Endothelial cell of umbilical vein (primary cell): Measurements from ENCODE around the gene SLC14A1. TPM values are rescaled to one million over a fixed set of nuclear protein-coding genes. Genes with fewer than 3 reads are reported as not detected.

Source experiments
- BruUV-seq: library from RNA; stranded (reverse); fragments of 400-500 nt; replicated peaks from 2 replicates; lab custom pipeline; 2021; lab: Mats Ljungman, UMichigan
- CTCF ChIA-PET: fragments of 300-600, 350-600 bp; sonication (Branson Sonifier 250); formaldehyde crosslinking; loops from one replicate; lab custom pipeline; 2021; ENCODE audit warnings: antibody characterized with exemption, inconsistent platforms; lab: Charles Lee
- POLR2A ChIA-PET: fragments of 300-600, 350-600 bp; sonication (Branson Sonifier 250); formaldehyde crosslinking; loops from one replicate; lab custom pipeline; 2021; ENCODE audit warnings: antibody characterized with exemption, inconsistent platforms; lab: Charles Lee
- DNase-seq: peaks from one replicate; pipeline ENCODE4 v3.0.0-alpha.2; 2011; ENCODE audit warnings: low read depth, low spot score
- FAIRE-seq: peaks from 2 replicates; lab custom pipeline; 2011; peaks lifted over from hg19 to GRCh38; lab: Jason Lieb, UNC
- H2AFZ ChIP-seq: 2 replicates; pipeline ENCODE4 v1.6.0; 2012; ENCODE audit warnings: low read depth, low read length, control low read depth, inconsistent platforms
- H3K27ac ChIP-seq: 2 replicates; pipeline ENCODE4 v1.5.1; 2011; ENCODE audit warnings: low read depth, mild to moderate bottlenecking, control low read depth, low read length, moderate library complexity; ENCODE audit not compliant: insufficient read depth
- H3K27me3 ChIP-seq, 2 experiments: 2 replicates each; pipeline versions ENCODE4 v1.6.0 to v1.6.1; 2011; ENCODE audit warnings: low read length in 2 of 2, mixed read lengths in 1 of 2; ENCODE audit not compliant: control insufficient read depth in 2 of 2, insufficient read depth in 2 of 2
- H3K36me3 ChIP-seq, 2 experiments: 2 replicates in 1 of 2; 3 replicates in 1 of 2; pipeline ENCODE4 v1.5.1; 2011; ENCODE audit warnings: low read length in 2 of 2, mild to moderate bottlenecking in 1 of 2, moderate library complexity in 1 of 2; ENCODE audit not compliant: control insufficient read depth in 2 of 2, insufficient read depth in 2 of 2; ENCODE audit errors: extremely low read depth in 1 of 2
- H3K4me1 ChIP-seq: 3 replicates; pipeline ENCODE4 v1.5.1; 2011; ENCODE audit warnings: mild to moderate bottlenecking, low read length; ENCODE audit not compliant: control insufficient read depth, insufficient read depth; ENCODE audit errors: extremely low read depth
- H3K4me2 ChIP-seq: 2 replicates; pipeline ENCODE4 v1.6.1; 2011; ENCODE audit warnings: low read length, control low read depth, mixed read lengths; ENCODE audit not compliant: insufficient read depth
- H3K4me3 ChIP-seq, 3 experiments: fragments of 200-600 bp in 1 of 3; sonication (generic), shearing (Covaris generic) in 1 of 3; replicated peaks in 1 of 3; 2 replicates each; pipeline ENCODE4 v1.5.1; 2011 to 2016; ENCODE audit warnings: control low read depth in 3 of 3, low read length in 3 of 3, mild to moderate bottlenecking in 2 of 3, inconsistent platforms in 1 of 3, low read depth in 1 of 3, moderate library complexity in 1 of 3; ENCODE audit not compliant: insufficient read depth in 1 of 3
- H3K79me2 ChIP-seq: 2 replicates; pipeline ENCODE4 v1.6.0; 2012; ENCODE audit warnings: low read length, inconsistent platforms; ENCODE audit not compliant: control insufficient read depth, insufficient read depth
- H3K9ac ChIP-seq: replicated peaks from 2 replicates; pipeline ENCODE3; 2011; ENCODE audit warnings: low read length, control low read depth; ENCODE audit not compliant: insufficient read depth; ENCODE audit errors: extremely low read depth
- H3K9me1 ChIP-seq: replicated peaks from 3 replicates; pipeline ENCODE4 v1.6.0; 2011; ENCODE audit warnings: mild to moderate bottlenecking, low read length; ENCODE audit not compliant: control insufficient read depth, insufficient read depth; ENCODE audit errors: extremely low read depth
- H3K9me3 ChIP-seq: replicated peaks from 2 replicates; pipeline ENCODE4 v1.5.1; 2012; ENCODE audit warnings: low read length, inconsistent platforms; ENCODE audit not compliant: control insufficient read depth, insufficient read depth
- H4K20me1 ChIP-seq: replicated peaks from 2 replicates; pipeline ENCODE3; 2011; ENCODE audit warnings: mild to moderate bottlenecking, low read length; ENCODE audit not compliant: control insufficient read depth, insufficient read depth; ENCODE audit errors: extremely low read depth
- EZH2 ChIP-seq: IDR thresholded peaks from 2 replicates; pipeline ENCODE4 v1.6.1; 2012; ENCODE audit warnings: borderline replicate concordance, low read depth, mild to moderate bottlenecking, moderate library complexity, low read length, inconsistent platforms; ENCODE audit not compliant: severe bottlenecking
- FOS ChIP-seq: IDR thresholded peaks from 2 replicates; pipeline ENCODE4 v1.6.1; 2011; ENCODE audit warnings: mild to moderate bottlenecking, low read length, moderate library complexity, borderline replicate concordance; ENCODE audit not compliant: insufficient read depth
- JUN ChIP-seq: IDR thresholded peaks from 2 replicates; pipeline ENCODE4 v1.6.1; 2011; ENCODE audit warnings: borderline replicate concordance, low read depth; ENCODE audit not compliant: insufficient read length, insufficient read depth
- MYC ChIP-seq: IDR thresholded peaks from one replicate; pipeline ENCODE4 v1.6.1; 2011; ENCODE audit warnings: mild to moderate bottlenecking, low read depth, low read length
- POLR2A ChIP-seq: IDR thresholded peaks from 2 replicates; pipeline ENCODE4 v1.6.1; 2012; ENCODE audit warnings: low read depth, mild to moderate bottlenecking, control low read depth, low read length
- dilution Hi-C: fragments of 300-500 bp; cut with MboI; formaldehyde crosslinking; loops from one replicate; pipeline ENCODE4 v1.15.0; 2019; ENCODE audit warnings: low sequenced_read_pairs; ENCODE audit not compliant: extremely low pct_ligation_motif_present
- intact Hi-C: fragments of 100-400 bp; cut with micrococcal nuclease; formaldehyde crosslinking; loops from one replicate; pipeline ENCODE4 v1.10.0; 2022
- polyA plus RNA-seq, 4 experiments: library from polyadenylated mRNA; depleted of rRNA in 3 of 4; stranded (reverse) in 3 of 4; unstranded in 1 of 4; fragments of >200 nt; gene quantifications; 2 replicates each; pipeline versions ENCODE4 v1.2.1 to v1.2.3, GENCODE V29; 2011 to 2012; ENCODE audit warnings: missing spikeins in 1 of 4
- total RNA-seq: library from RNA; stranded (reverse); gene quantifications from 2 replicates; pipeline ENCODE4 v1.2.3, GENCODE V29; 2021

Gene SLC14A1
- total and polyA plus RNA-seq, 2 donors (not counting 3 experiments of a cell fraction or from before 2014, with no cell fraction given) = not detected

GRCh38 chr18:45726603-45727002, 2.6 kb downstream of the SLC14A1 start:
- H4K20me1 ChIP-seq = no peaks in the 10 kb centered on the region
- no peaks in the 10 kb centered on the region for H3K79me2 ChIP-seq
- no peaks in the 10 kb centered on the region for H3K36me3 ChIP-seq
- BruUV-seq = no TSS peak
- FAIRE-seq (no peak), DNase-seq (no peak)
- H2AFZ ChIP-seq = no peak overlapping the region
- CTCF ChIA-PET = interaction anchor here (1.2 to 15.3 kb wide), 4 partner anchors 10 to 153 kb away, joined by 3 to 307 read pairs (median 86); no protein-coding TSS in a partner anchor
- no peak overlapping the region for H3K4me3 ChIP-seq
- no peak overlapping the region for H3K27ac ChIP-seq
- H3K9me3 ChIP-seq = no peaks in the 10 kb centered on the region
- H3K27me3 ChIP-seq = peaks cover 26 to 42% of the 10 kb centered on the region in 2 experiments
- no peaks in the 10 kb centered on the region for H3K4me1 ChIP-seq
- TF ChIP-seq EZH2 (no peak), FOS (no peak)
- intact Hi-C loops (no loop called here), dilution Hi-C loops (no loop called here)
- no peak overlapping the region for H3K9ac ChIP-seq
- no peaks in the 10 kb centered on the region for H3K9me1 ChIP-seq
- no peak overlapping the region for H3K4me2 ChIP-seq
- POLR2A ChIA-PET = no interaction called here

GRCh38 chr18:45727068-45727467, 3.1 kb downstream of the SLC14A1 start:
- dilution Hi-C loops = no loop called here
- H3K9me3 ChIP-seq = no peaks in the 10 kb centered on the region

More at GRCh38 chr18:45727068-45727467, 3.1 kb downstream of the SLC14A1 start:
- H3K4me2 ChIP-seq = no peak overlapping the region
- no peak for FAIRE-seq
- no peak overlapping the region for H3K4me3 ChIP-seq
- H3K36me3 ChIP-seq = no peaks in the 10 kb centered on the region
- H4K20me1 ChIP-seq = no peaks in the 10 kb centered on the region
- H3K9ac ChIP-seq = no peak overlapping the region
- no peaks in the 10 kb centered on the region for H3K79me2 ChIP-seq
- H3K27me3 ChIP-seq = peaks cover 21 to 42% of the 10 kb centered on the region in 2 experiments
- no peak for DNase-seq
- H3K9me1 ChIP-seq = no peaks in the 10 kb centered on the region
- no peak for TF ChIP-seq MYC
- TF ChIP-seq POLR2A = no peak
- TF ChIP-seq JUN = no peak
- ChIA-PET POLR2A (no interaction called here), CTCF (interaction anchor here (1.2 to 15.3 kb wide), 4 partner anchors 10 to 152 kb away, joined by 3 to 307 read pairs (median 86); no protein-coding TSS in a partner anchor)
- no peak overlapping the region for H2AFZ ChIP-seq
- BruUV-seq = no TSS peak
- H3K27ac ChIP-seq = no peak overlapping the region
- intact Hi-C loops = no loop called here
- H3K4me1 ChIP-seq = no peaks in the 10 kb centered on the region
